HG03139 (cell line): ENCODE measurements around the gene CREB3L4.
"Not testable (repeated sequence)": the region's sequence is repeated elsewhere in the genome, so short reads cannot be mapped to it uniquely, and the experiment has no call there.

Experiments
- ATAC-seq: cut with Tn5 transposase; IDR thresholded peaks from one replicate; pipeline ENCODE4 v1.9.1; 2021; ENCODE audit not compliant: unreplicated experiment

Gene CREB3L4

GRCh38 chr1:153958111-153958960 lies 9.4 kb upstream of the CREB3L4 start, which contains the start of gene CRTC2:
Gene CRTC2 (minus strand): TSS chr1:153958612. CDS start chr1:153958497, 115 bp downstream.
- ATAC-seq = peak; percentile 74

- no peak for ATAC-seq
These were observed 8.8 kb upstream of the CREB3L4 start for GRCh38 chr1:153958961-153959260.

DNA sequence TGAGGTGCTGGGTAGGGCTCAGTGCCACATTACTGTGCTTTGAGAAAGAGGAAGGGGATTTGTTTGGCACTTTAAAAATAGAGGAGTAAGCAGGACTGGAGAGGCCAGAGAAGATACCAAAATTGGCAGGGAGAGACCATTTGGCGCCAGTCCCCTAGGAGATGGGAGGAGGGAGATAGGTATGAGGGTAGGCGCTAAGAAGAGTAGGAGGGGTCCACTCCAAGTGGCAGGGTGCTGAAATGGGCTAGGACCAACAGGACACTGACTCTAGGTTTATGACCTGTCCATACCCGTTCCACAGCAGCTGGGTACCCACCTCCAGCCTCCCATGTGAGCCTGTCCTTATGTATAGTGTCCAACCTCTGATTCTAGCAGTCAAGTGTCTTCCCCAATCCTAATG lies 8.2 kb upstream of the CREB3L4 start:
- ATAC-seq = no peak

DNA sequence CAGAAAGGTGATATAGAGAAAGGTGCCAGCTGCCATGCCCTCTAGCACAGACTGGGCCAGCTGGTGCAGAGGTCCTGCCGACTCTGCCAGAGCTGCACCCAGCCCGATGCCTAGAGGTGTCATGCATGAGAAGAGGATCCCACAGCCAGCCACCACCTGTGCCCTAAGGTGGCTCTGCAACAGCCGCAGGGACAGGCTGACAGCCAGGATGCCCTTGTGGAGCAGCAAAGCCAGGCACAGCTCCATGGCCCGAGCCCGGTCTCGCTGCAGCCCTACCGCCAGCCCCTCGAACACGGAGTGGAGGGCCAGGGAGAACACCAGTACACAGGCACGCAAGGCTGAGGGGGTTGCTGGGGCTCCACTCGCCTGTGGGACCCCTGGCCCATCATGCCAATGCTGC lies 7.5 kb upstream of the CREB3L4 start:
- ATAC-seq = no peak

DNA sequence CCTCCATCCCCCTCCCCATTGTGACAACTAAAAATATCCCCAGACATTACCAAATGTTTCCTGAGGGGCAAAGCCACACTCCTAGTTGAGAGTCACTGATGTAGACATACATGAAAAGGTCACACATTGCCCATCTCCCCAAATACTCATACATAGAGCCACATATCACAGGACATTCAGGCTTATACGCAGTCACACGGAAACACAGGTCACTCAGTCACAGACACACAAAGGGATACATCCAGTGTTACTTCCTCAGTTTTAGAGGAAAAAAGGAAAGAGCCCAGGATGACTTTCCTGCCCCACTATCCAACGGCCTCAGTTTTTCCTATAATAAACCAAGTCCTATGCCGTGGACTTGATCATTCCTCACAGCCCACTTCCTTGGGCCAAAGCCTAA lies 6.3 kb upstream of the CREB3L4 start:
- ATAC-seq = no peak

GRCh38 chr1:153962088-153963029 lies 5.3 kb upstream of the CREB3L4 start:
- ATAC-seq = no peak

DNA sequence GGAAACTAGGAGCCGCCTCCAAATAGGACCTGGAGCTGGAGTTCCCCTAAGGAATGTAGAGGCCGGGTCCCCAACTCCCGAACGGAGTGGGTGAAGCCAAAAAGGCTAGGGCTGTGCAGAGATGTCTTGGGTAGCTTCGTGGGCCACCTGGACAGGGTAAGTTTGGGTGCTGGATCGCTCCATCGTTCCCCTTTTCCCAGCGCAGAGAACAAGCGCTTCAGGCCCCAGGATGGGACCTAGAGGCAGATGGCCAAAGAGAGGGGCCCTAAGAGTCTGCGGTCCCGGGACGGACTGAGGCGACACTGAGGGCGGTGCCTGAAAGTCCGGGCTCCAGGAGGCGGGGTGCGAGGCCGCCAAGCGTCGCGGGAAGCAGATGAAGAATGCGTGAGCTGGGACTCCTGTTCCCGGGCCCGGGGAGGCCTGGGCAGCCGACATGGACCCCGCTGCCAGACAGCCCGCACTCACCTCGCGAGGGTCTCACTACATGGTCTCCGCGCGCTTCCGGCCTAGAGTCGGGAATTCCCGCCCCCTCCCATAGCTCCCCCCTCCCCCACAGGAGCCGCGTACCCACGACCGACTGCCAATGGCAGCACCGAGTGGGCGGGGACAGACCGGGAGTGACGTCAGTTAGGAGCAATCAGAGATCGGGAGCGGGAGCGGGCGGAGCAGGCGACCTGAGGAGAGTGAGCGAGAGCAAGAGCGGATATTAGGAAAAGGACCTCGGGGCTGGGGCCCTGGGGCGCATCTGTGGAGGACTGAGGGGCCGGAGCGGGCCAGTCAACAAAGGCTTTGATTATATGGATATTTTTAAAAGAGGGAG lies 4.5 kb upstream of the CREB3L4 start, which contains the start of gene SLC39A1:
Gene SLC39A1, minus strand, starts transcription at position 508 of the 820 bp plus-strand sequence. CDS start 822 bp downstream, outside the sequence.
- peak; percentile 41 for ATAC-seq

- ATAC-seq = no peak
These were observed 3.8 kb upstream of the CREB3L4 start for GRCh38 chr1:153963850-153964331.

GRCh38 chr1:153968000-153968363 lies 280 bp downstream of the CREB3L4 start:
- no peak for ATAC-seq

- ATAC-seq = no peak
These were observed 706 bp downstream of the CREB3L4 start for GRCh38 chr1:153968408-153968807.

- no peak for ATAC-seq
These were observed 1.3 kb downstream of the CREB3L4 start for GRCh38 chr1:153968972-153969371.

GRCh38 chr1:153970346-153970745 lies 2.6 kb downstream of the CREB3L4 start:
- ATAC-seq = no peak

DNA sequence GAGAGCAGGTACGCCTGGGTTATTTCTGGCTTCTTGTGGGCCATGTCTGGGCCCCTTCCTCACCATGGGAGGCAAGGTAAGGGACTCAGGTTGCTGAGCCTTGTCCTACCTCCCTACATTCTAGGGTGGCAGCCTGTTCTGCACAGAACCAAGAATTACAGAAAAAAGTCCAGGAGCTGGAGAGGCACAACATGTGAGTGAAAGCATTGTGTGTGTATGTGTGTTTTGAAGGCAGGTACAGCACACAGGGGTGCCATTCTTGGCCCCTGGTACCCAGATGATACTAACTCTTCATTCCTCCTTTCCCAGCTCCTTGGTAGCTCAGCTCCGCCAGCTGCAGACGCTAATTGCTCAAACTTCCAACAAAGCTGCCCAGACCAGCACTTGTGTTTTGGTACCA lies 5.4 kb downstream of the CREB3L4 start:
- ATAC-seq = no peak

DNA sequence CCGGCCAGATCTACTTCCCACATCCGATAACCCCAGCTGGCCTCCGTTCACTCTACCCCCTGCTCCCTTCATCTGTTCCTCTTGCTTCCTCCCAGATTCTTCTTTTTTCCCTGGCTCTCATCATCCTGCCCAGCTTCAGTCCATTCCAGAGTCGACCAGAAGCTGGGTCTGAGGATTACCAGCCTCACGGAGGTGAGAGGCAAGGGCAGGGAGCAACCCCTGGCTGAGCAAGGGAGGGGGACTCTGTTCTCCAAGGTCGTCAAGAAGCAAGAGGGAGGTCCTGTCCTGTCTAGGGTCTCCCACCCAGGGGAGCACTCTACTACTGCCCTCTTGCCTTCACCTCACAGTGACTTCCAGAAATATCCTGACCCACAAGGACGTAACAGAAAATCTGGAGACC lies 5.8 kb downstream of the CREB3L4 start:
- no peak for ATAC-seq

GRCh38 chr1:153976819-153977249 lies 9.1 kb downstream of the CREB3L4 start:
- ATAC-seq = no peak

DNA sequence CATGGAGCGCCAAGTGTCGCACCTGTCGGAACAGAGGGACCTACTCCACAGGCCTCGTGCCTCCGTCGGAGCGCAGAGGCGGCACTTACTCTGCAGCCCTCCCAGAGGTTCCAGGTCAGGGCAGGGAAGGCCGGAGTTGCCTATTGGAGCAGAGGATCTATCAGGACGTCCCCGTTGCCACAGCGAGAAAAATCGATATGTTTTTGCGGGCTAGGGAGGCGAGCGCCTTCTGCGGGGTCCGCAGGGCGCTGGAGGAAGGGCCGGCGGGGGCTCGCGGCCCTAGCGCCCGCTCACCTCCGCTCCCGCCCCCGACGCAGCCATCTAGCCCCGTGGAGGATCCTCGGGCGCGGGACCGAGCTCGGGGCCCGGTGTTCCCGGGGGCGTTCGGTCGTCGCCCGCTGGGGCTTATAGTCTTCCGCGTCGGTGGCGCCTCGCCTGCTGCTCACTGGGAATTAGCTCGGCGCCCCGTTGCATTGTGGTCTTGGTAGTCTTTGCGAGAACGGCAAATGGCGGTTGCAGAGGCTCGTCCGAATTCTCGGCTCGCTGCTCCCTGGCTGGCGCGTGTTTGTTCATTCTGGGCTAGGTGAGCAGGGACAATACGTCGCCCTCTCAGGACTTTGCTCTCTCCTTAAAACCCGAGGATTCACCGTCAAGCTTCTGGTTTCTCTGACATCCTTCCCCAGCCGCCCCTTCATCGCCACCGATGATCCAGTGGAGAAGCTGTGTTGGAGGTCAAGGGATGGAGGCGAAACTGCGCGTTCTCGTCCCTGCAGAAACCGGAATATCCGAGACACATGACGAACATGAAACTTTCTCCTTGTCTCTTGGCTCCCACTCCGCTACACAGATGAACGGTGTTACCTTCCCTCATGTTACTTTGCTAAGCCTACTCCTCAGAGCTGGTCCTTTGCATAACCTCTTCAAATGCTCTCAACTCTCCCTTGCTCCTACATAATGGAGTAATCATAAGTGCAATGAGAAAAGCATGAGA lies 9.8 kb downstream of the CREB3L4 start, which contains the start of gene JTB:
Gene JTB, minus strand, starts transcription at position 425 of the 991 bp plus-strand sequence. Its CDS starts 422 bp downstream, at position 3.
- peak; percentile 55 for ATAC-seq

DNA sequence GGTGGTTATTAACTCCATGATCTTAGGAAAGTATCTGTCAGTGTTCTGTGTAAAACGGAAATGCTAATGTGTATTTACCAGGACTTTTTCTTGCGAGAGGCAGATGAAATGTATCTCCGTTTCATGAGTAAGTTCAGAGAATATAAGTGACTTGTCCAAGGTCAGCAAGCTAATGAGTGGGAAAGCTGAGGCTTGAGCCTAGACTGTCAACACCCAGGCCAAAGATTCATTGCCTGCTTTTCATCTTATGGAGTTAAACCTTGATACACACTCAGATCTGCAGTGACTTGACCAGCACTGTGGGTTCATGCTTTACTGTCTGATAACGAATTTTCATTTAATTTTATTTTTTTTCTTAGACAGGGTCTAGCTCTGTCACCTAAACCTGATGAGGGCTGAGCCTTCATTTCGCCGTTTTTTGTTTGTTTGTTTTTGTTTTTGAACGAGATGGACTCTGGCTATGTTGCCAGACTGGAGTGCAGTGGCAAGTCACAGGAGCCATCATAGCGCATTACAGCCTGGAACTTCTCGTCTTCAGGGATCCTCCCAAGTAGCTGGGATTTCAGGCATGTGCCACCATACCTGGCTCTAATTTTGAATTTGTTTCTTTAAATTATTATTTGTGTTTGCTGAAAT lies 10.7 kb downstream of the CREB3L4 start:
- ATAC-seq = no peak

GRCh38 chr1:153979091-153979490 lies 11.4 kb downstream of the CREB3L4 start:
- ATAC-seq = not testable (repeated sequence)

DNA sequence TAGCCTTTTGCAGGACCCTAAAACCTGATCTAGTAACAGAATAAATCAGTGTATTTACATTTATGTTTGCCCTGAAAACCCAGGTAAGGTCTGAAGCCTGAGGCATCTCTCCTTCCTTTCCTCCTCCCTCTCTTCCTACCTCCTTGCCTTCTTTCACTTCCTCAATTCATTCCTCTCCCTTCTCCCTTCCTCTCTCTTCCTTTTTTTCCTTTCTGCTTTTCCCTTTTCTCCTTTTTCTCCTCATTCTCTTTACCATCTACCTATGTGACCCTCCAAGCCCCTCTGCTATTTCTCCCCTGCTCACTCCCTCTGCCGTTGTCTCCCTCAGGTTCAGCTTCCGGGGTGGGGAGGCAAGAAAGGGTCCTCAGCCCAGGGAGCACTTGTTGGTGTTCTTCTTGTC lies 14.0 kb downstream of the CREB3L4 start:
- ATAC-seq = not testable (repeated sequence)
